Mesendoderm (in vitro differentiated cells): ENCODE measurements around the gene EPHA2.

ENCODE experiments used
- DNase-seq: peaks from one replicate; pipeline ENCODE4 v3.0.0; 2013
- H2AK5ac ChIP-seq: 2 replicates; pipeline ENCODE4 v1.6.1; 2013; ENCODE audit warnings: low read length, inconsistent platforms
- H2BK120ac ChIP-seq: 2 replicates; pipeline ENCODE4 v1.6.1; 2013; ENCODE audit warnings: low read depth, mild to moderate bottlenecking, low read length, moderate library complexity, mixed read lengths
- H2BK15ac ChIP-seq: replicated peaks from 2 replicates; pipeline ENCODE4 v1.6.1; 2013; ENCODE audit warnings: low read depth, mild to moderate bottlenecking, moderate library complexity
- H2BK5ac ChIP-seq: 2 replicates; pipeline ENCODE4 v1.6.1; 2013; ENCODE audit warnings: low read length, inconsistent platforms
- H3K18ac ChIP-seq: 2 replicates; pipeline ENCODE4 v1.6.1; 2013; ENCODE audit warnings: mild to moderate bottlenecking, low read length, mixed read lengths
- H3K23ac ChIP-seq: one replicate; pipeline ENCODE4 v1.6.1; 2013; ENCODE audit warnings: low read length
- H3K27ac ChIP-seq: 2 replicates; pipeline ENCODE4 v1.5.1; 2013; ENCODE audit warnings: low read depth, mild to moderate bottlenecking, inconsistent platforms, low read length, moderate library complexity
- H3K27me3 ChIP-seq: 2 replicates; pipeline ENCODE4 v1.6.1; 2013; ENCODE audit warnings: low read length, control low read depth, mild to moderate bottlenecking, inconsistent platforms; ENCODE audit not compliant: insufficient read depth, poor library complexity
- H3K36me3 ChIP-seq: 2 replicates; pipeline ENCODE4 v1.6.1; 2013; ENCODE audit warnings: low read length, inconsistent platforms; ENCODE audit not compliant: control insufficient read depth, insufficient read depth
- H3K4ac ChIP-seq: one replicate; pipeline ENCODE4 v1.6.1; 2013; ENCODE audit warnings: low read depth, mild to moderate bottlenecking, low read length, moderate library complexity
- H3K4me1 ChIP-seq: 2 replicates; pipeline ENCODE4 v1.6.1; 2013; ENCODE audit warnings: low read depth, low read length, inconsistent platforms; ENCODE audit not compliant: control insufficient read depth
- H3K4me2 ChIP-seq: 2 replicates; pipeline ENCODE4 v1.6.1; 2013; ENCODE audit warnings: low read length
- H3K4me3 ChIP-seq: 2 replicates; pipeline ENCODE4 v1.5.1; 2013; ENCODE audit warnings: mild to moderate bottlenecking, low read length
- H3K56ac ChIP-seq: one replicate; pipeline ENCODE4 v1.6.1; 2013; ENCODE audit warnings: low read length
- H3K79me1 ChIP-seq: 2 replicates; pipeline ENCODE4 v1.6.1; 2013; ENCODE audit warnings: low read length, inconsistent platforms
- H3K79me2 ChIP-seq: 2 replicates; pipeline ENCODE4 v1.6.1; 2013; ENCODE audit warnings: mild to moderate bottlenecking, low read length; ENCODE audit not compliant: control insufficient read depth, insufficient read depth
- H3K9ac ChIP-seq: 2 replicates; pipeline ENCODE4 v1.6.1; 2013; ENCODE audit warnings: low read length, inconsistent platforms
- H4K5ac ChIP-seq: one replicate; pipeline ENCODE4 v1.6.1; 2013; ENCODE audit warnings: low read length
- H4K8ac ChIP-seq: one replicate; pipeline ENCODE4 v1.6.1; 2013; ENCODE audit warnings: low read depth, mild to moderate bottlenecking, control low read depth, low read length, moderate library complexity
- WGBS: extraction: QIAGEN DNeasy Blood & Tissue Kit; methylation state at CpG from one replicate; pipeline ENCODE4 v1.1.7; 2013; ENCODE audit warnings: low lambda C conversion rate, missing lambda C conversion rate; ENCODE audit not compliant: insufficient coverage; ENCODE audit errors: extremely low coverage; 5-methylcytosine and 5-hydroxymethylcytosine counted together

EPHA2 gene

GRCh38 chr1:16120940-16121410 lies 34.9 kb downstream of the EPHA2 start:
- no peak overlapping the region for H4K8ac ChIP-seq
- no peak overlapping the region for H4K5ac ChIP-seq
- peaks cover 11% of the 10 kb centered on the region for H3K4me1 ChIP-seq
- no peak overlapping the region for H2BK15ac ChIP-seq
- no peak overlapping the region for H3K56ac ChIP-seq
- H3K27me3 ChIP-seq = no peaks in the 10 kb centered on the region
- no peak for DNase-seq
- H2AK5ac ChIP-seq = no peak overlapping the region
- no peak overlapping the region for H2BK120ac ChIP-seq
- no peak overlapping the region for H3K27ac ChIP-seq
- H2BK5ac ChIP-seq = no peak overlapping the region
- WGBS = no CpG with 5 or more reads among the region's 4 CpGs
- H3K4me2 ChIP-seq = no peak overlapping the region
- H3K9ac ChIP-seq = no peak overlapping the region
- no peak overlapping the region for H3K4ac ChIP-seq
- H3K79me1 ChIP-seq = no peaks in the 10 kb centered on the region
- peaks cover 12% of the 10 kb centered on the region for H3K36me3 ChIP-seq
- no peak overlapping the region for H3K23ac ChIP-seq
- H3K4me3 ChIP-seq = no peak overlapping the region
- no peak overlapping the region for H3K18ac ChIP-seq
- H3K79me2 ChIP-seq = no peaks in the 10 kb centered on the region

- Histone ChIP-seq H3K4me3 (no peak overlapping the region), H3K18ac (no peak overlapping the region), H3K36me3 (peaks cover 10% of the 10 kb centered on the region), H3K4ac (no peak overlapping the region), H3K23ac (no peak overlapping the region), H3K56ac (peak overlapping the region; percentile 6), H2BK15ac (no peak overlapping the region), H2BK120ac (no peak overlapping the region), H3K27me3 (no peaks in the 10 kb centered on the region), H3K79me2 (no peaks in the 10 kb centered on the region), H4K5ac (no peak overlapping the region), H3K4me2 (no peak overlapping the region), H4K8ac (no peak overlapping the region), H3K9ac (no peak overlapping the region), H2BK5ac (no peak overlapping the region), H3K79me1 (no peaks in the 10 kb centered on the region), H3K27ac (peak overlapping the region; percentile 14), H3K4me1 (peaks cover 13% of the 10 kb centered on the region), H2AK5ac (peak overlapping the region; percentile 55)
- DNase-seq = peak; percentile 76
- WGBS = no CpG with 5 or more reads among the region's 1 CpG
Observed at GRCh38 chr1:16120407-16120806, 35.5 kb downstream of the EPHA2 start.

GRCh38 chr1:16119926-16120325 lies 35.9 kb downstream of the EPHA2 start:
- Histone ChIP-seq H4K5ac (no peak overlapping the region), H3K27ac (peak overlapping the region; percentile 14), H2BK5ac (no peak overlapping the region), H3K4me3 (no peak overlapping the region), H3K4me2 (no peak overlapping the region), H3K79me2 (no peaks in the 10 kb centered on the region), H3K23ac (peak overlapping the region; percentile 80), H2BK15ac (no peak overlapping the region), H2AK5ac (peak overlapping the region; percentile 55), H4K8ac (no peak overlapping the region), H2BK120ac (no peak overlapping the region), H3K27me3 (no peaks in the 10 kb centered on the region), H3K18ac (no peak overlapping the region), H3K9ac (no peak overlapping the region), H3K56ac (peak overlapping the region; percentile 6), H3K79me1 (no peaks in the 10 kb centered on the region), H3K36me3 (peaks cover 10% of the 10 kb centered on the region), H3K4ac (no peak overlapping the region), H3K4me1 (peaks cover 17% of the 10 kb centered on the region)
- DNase-seq = no peak
- WGBS = no CpG with 5 or more reads among the region's 10 CpGs

- DNase-seq = no peak
- H3K4me3 ChIP-seq = no peak overlapping the region
- H3K36me3 ChIP-seq = peaks cover 7% of the 10 kb centered on the region
- H3K4me1 ChIP-seq = peaks cover 17% of the 10 kb centered on the region
- H3K79me1 ChIP-seq = no peaks in the 10 kb centered on the region
- no peak overlapping the region for H3K27ac ChIP-seq
- H3K4ac ChIP-seq = no peak overlapping the region
- peak overlapping the region; percentile 17 for H3K56ac ChIP-seq
- no peaks in the 10 kb centered on the region for H3K27me3 ChIP-seq
- no peak overlapping the region for H3K23ac ChIP-seq
- H2BK120ac ChIP-seq = no peak overlapping the region
- H3K4me2 ChIP-seq = no peak overlapping the region
- no peak overlapping the region for H4K8ac ChIP-seq
- H2AK5ac ChIP-seq = no peak overlapping the region
- H3K79me2 ChIP-seq = no peaks in the 10 kb centered on the region
- no peak overlapping the region for H3K9ac ChIP-seq
- WGBS = no CpG with 5 or more reads among the region's 6 CpGs
- H2BK15ac ChIP-seq = no peak overlapping the region
- H3K18ac ChIP-seq = no peak overlapping the region
- no peak overlapping the region for H4K5ac ChIP-seq
- H2BK5ac ChIP-seq = no peak overlapping the region
Observed at GRCh38 chr1:16119504-16119903, 36.4 kb downstream of the EPHA2 start.

- no CpG with 5 or more reads among the region's 9 CpGs for WGBS
- no peaks in the 10 kb centered on the region for H3K79me1 ChIP-seq
- no peak overlapping the region for H2BK15ac ChIP-seq
- H4K8ac ChIP-seq = no peak overlapping the region
- no peak overlapping the region for H3K4me2 ChIP-seq
- no peaks in the 10 kb centered on the region for H3K79me2 ChIP-seq
- H3K27me3 ChIP-seq = no peaks in the 10 kb centered on the region
- peak overlapping the region; percentile 56 for H3K56ac ChIP-seq
- no peak overlapping the region for H3K9ac ChIP-seq
- no peak overlapping the region for H3K23ac ChIP-seq
- peaks cover 17% of the 10 kb centered on the region for H3K4me1 ChIP-seq
- H3K18ac ChIP-seq = no peak overlapping the region
- H3K36me3 ChIP-seq = peaks cover 3% of the 10 kb centered on the region
- no peak overlapping the region for H2BK120ac ChIP-seq
- no peak overlapping the region for H2BK5ac ChIP-seq
- H3K27ac ChIP-seq = no peak overlapping the region
- H4K5ac ChIP-seq = no peak overlapping the region
- no peak for DNase-seq
- H3K4me3 ChIP-seq = no peak overlapping the region
- no peak overlapping the region for H2AK5ac ChIP-seq
- H3K4ac ChIP-seq = peak overlapping the region; percentile 64
Observed at GRCh38 chr1:16118706-16119105, 37.2 kb downstream of the EPHA2 start.

GRCh38 chr1:16117936-16118335 lies 37.9 kb downstream of the EPHA2 start:
- peak overlapping the region; percentile 68 for H2AK5ac ChIP-seq
- no peak overlapping the region for H3K27ac ChIP-seq
- H3K18ac ChIP-seq = no peak overlapping the region
- H3K4ac ChIP-seq = no peak overlapping the region
- H3K79me2 ChIP-seq = no peaks in the 10 kb centered on the region
- no peak overlapping the region for H3K9ac ChIP-seq
- no peaks in the 10 kb centered on the region for H3K79me1 ChIP-seq
- DNase-seq = no peak
- no peak overlapping the region for H4K8ac ChIP-seq
- peaks cover 19% of the 10 kb centered on the region for H3K4me1 ChIP-seq
- no peak overlapping the region for H4K5ac ChIP-seq
- H2BK5ac ChIP-seq = peak overlapping the region; percentile 61
- H3K56ac ChIP-seq = peak overlapping the region; percentile 54
- no peak overlapping the region for H3K4me2 ChIP-seq
- H2BK120ac ChIP-seq = no peak overlapping the region
- no CpG with 5 or more reads among the region's 8 CpGs for WGBS
- peaks cover under 1% of the 10 kb centered on the region for H3K36me3 ChIP-seq
- H3K4me3 ChIP-seq = no peak overlapping the region
- H2BK15ac ChIP-seq = no peak overlapping the region
- H3K27me3 ChIP-seq = no peaks in the 10 kb centered on the region
- no peak overlapping the region for H3K23ac ChIP-seq
